HG03342 (cell line): ENCODE data around the gene KCTD1.

Experiments used
- ATAC-seq: cut with Tn5 transposase; IDR thresholded peaks from one replicate; pipeline ENCODE4 v1.9.1; 2021; ENCODE audit warnings: mild to moderate bottlenecking, moderate library complexity; ENCODE audit not compliant: unreplicated experiment

The KCTD1 gene

DNA sequence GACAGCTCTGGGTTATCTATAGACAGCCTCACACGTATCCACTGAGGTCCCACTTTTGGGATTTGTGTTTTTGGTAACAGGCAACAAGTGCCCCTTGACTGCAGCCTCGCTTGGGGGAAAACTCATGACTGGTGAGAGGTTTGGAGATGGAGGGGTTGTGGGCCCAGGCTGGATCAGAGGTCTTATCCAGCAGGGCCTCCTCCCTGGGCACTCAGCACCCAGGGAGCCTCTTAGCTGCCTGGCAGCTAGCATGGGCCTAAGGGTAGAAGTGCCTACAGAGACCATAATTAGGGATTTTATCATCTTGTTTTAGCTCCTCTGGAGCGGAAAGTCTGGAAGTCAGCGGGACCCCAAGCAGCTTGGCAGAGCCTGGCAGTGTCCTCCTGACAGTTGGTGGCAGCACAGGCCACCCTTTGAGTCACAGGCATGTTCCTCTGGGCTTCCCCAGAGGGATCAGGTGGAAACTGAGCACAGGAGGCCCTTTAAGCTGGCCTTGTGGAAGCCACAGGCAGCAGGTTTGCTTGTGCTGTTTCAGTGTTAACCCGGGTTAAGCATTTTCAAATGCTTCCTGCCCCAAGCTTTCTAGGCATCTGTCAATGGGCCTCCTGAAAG is 143.1 kb downstream of the KCTD1 start:
- peak; percentile 56 for ATAC-seq
